UCSD-AML1 (cell line): ENCODE data around the gene KCNE2.

Source experiments
- DNase-seq: peaks from one replicate; lab custom pipeline; 2025; ENCODE audit not compliant: unreplicated experiment; lab: John Stamatoyannopoulos, UW

KCNE2 gene, protein sequence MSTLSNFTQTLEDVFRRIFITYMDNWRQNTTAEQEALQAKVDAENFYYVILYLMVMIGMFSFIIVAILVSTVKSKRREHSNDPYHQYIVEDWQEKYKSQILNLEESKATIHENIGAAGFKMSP

DNA sequence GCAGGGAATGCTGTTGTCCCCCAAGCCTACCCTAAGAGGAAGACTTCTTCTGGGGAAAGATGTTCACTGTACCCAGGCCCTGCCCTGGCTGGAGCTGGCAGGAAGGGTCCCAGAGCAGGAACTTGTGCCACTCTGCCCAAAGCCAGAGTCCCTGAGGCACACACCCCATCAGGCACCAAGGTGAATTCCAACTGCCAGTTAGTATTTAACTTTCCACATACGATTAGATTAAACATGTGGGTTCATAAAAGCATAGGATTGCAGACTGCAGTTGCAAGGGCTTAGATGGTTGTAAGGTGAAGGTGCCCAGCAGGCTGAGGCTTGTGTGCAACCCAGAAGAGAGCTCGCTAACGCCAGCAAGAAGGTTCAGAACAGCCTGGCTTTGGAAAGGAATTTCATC is at the start of gene KCNE2:
Gene KCNE2, plus strand, starts transcription at position 274 of the 400 bp plus-strand sequence. CDS start 6,473 bp downstream, outside the sequence.
- DNase-seq: no peak

DNA sequence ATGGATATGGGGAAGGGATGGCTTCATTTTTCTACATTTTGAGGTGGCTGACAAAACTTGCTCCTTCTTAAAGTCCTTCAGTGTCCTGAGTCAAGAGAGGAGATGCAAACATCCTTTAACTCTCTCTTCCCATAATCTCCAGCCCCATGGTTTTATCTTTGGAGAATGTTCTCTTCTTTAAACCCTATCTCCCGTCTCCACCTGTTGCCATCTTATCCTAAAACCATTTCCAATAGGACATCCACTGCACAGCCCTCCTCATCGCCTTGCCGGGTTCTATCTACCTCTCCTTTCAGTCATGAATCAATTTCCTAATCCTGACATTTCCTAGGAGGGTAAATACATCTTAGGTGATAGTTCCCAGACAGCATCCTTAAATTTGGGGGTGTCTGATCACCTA is 44.2 kb upstream of the KCNE2 start:
- DNase-seq: no peak

DNA sequence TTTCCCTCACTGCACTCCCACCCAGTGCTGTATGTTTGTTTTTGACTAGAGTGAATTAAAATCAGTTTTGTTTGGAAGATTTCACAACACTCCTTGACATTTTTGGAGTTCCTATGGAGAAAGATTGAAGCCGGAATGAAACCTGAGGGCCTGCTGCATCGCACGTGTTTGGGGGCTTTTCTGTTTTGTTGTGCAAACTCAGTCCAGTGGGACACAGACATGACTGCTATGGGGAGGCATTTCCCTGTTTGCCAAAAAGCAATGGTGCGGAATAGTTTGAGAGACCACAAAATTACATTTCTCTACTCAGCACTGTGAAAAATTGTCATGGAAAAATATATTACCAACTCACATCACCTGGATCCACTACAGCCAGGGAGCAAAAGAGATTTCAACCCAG is 43.8 kb upstream of the KCNE2 start:
- no peak for DNase-seq

DNA sequence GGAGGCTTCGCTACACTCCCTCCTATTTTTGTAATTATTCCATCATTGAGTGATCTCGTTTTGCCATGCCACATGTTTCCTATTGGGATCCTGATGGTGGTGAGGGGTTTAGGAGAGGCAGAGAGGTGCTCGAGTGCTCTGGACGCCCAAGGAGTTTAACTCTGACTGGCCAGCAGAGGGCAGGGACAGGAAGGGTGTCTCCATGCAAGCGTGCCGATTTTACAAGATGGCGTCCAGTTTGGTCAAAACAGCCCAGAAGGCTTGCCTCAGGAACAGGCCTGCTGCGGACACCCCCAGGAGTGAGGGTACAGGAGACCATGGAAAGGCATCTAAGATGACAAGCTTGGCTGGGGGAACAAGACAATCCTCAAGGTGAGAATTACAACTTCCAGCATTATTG is 33.8 kb upstream of the KCNE2 start:
- DNase-seq: no peak

DNA sequence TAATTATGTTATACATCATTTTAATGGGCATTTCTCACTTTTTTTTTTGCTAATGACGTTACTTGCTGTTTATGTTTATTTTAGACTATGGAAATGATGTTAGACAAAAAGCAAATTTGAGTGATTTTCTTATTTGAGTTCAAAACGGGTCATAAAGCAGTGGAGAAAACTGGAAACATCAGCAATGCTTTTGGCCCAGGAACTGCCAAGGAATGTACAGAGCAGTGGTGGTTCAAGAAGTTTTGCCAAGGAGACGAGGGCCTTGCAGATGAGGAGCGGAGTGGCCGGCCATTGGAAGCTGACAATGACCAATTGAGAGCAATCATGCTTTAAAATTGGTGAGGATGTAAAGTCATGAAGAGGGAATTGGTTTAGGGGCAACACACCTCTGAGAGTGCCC is 32.1 kb upstream of the KCNE2 start:
- DNase-seq: no peak

DNA sequence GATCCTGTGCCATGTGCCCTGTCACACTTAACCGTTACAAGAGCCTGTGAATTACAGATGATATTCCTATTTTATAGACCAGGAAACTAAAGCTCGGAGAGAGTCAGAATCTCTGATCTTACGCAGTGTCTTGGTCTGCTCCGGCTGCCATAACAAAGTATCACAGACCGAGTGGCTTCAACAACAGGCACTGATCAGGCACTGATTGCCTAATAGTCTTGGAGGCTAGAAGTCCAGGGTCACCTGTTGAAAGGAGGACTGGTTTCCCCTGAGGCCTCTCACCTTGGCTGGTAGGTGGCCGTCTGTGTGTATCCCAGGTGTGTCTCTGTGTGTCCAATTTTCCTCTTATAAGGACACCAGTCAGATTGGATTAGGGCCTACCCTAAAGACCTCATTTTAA is 31.5 kb upstream of the KCNE2 start:
- DNase-seq: no peak

DNA sequence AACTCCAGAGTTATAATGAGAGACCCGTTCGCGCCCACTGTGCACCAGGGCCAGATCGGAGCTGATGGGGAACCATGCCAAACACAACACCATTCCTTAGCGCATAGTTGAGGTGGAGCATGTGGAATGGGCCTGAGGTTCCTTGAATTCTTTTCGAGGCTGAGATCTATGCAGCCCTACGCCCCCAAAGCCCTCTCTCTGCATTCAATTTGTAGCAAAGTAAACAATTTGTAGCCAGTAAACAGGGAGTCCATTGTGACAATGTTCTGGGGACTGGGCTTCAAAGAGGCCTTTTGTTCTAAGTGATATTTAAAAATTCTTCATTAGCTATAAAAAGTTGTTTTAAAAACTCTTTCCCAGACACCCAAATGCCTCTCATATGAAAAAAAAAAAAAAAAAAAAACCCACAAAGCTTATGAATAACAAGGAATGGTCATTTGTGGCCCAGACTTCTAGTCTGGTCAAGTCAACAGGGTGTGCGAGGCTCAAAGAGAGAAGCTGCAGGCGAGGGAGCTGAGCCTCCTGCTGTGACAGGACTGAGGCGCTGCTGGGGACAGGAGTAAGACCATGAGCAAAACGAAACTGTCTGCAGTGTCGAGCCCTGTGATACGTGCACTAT is 30.6 kb upstream of the KCNE2 start:
- DNase-seq: no peak

DNA sequence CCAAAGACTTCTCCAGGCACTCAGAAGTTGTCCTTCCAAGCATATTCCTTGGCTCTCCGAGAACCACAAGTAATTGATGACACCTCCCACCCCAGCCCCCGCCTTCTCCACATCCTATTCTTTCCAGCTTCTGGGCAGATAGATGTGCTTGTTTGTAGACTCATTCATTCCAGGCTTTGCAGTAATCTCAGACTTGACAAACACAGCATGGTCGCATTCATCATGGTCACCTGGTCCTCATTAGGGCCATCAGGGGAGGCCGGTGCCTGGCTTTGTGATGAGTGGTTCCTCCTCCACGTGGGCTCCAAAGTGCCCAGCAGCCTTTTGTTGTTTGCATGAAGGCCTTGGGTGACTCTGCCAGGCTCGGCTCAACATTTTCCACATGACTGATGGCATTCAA is 28.5 kb upstream of the KCNE2 start:
- no peak for DNase-seq

DNA sequence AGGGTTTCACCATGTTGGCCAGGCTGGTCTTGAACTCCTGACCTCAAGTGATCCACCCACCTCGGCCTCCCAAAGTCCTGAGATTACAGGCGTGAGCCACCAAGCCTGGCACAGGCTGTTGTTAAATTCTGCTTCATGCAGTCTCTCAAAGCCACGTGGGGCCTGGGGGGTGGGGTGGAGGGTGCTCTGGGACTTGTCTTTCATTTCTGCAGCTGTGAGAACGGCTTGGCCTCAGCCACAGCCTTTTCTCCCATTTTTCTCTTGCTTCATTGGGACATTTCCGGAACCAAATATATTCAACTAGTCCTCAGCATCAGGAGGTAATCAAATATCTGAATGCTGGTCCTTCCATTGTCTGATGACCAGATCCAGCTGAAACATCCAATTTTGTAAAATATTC is 27.6 kb upstream of the KCNE2 start:
- no peak for DNase-seq

DNA sequence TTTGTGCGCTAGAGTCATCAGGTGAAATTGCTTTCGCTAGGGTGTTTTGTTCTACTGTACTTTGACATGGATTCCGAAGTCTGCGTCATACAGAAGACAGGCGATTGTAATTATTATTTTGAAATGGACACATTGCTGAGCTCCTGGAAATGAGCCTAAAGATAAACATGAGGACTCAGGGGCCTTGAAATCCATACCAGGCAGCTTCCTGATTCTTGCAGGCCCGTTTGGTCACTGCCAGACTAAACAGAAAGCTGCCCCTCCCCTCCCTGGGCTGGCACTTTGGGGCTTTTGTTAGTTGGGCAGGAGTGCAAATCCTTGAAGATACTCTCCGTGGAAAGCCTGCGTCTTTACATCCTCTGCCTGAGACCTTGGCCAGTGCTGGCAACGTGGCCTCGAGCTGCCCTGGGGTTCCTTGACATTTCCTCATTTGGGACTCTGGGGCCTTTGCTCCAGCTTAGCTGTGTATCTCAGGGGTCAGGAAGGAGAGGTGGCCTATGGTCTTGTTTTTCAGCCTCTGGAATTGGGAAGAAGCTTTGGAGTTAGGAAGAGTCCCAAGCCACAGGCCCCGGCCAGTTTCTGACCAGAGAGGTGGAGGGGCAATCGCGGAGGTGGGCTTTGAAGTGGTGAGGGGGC is 26.9 kb upstream of the KCNE2 start:
- DNase-seq: no peak

DNA sequence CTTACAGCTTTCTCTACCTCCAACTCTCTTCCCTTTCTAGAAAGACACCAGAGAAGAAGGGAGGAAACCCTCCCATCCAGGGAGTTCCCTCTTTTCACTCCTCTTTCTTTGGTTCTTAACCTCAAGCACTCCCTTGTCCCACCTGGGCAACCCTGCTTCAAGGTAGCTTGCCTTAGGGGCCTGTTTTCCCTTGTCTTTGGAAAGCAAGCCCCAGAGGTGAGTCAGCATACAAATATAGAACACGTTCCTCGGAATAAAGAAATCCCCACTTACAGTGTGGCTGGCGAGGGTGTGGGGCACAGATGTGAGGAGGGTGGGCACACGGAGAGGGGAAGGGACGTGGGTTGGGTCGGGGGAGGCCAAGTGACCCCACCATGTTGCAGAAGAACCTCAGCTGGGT is 26.1 kb upstream of the KCNE2 start:
- DNase-seq: no peak

DNA sequence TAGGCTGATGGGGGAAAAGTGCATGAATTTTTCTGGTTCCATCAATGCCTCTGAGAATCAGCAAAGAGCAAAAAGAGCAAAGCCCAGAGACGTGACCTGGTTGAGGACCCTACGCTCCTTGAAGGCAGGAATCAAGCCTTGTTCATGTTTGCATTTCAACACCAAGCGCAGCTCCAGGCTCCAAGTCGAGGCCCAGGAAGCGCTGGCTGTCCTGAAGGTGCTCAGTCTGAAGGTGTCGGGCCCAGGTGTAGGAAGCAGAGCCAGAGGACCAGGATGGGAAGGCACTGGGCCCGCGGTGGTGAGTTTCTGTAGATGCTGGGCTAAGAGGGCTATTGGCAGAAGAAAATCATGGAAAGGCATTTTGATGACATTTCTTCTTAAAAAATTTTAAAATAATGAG is 25.6 kb upstream of the KCNE2 start:
- no peak for DNase-seq

DNA sequence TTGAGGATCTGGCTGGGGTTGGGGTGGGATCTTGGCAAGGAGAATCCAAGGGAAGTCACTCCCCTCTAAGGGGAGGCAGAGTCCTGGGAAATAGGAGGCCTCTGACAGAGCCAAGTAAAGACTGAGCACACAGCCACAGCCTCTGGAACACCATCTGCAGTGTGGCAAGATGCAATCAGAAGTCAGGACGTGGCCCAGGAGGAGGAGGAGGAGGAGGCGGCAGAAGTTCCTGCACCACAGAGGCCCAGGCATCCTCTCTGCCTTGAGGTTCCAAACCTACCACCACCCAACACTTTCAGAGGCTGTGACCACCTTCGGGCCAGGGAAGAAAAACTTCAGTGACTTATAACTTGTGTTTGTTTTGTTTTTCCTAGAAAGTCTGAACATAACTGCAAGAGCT is 23.7 kb upstream of the KCNE2 start:
- no peak for DNase-seq

DNA sequence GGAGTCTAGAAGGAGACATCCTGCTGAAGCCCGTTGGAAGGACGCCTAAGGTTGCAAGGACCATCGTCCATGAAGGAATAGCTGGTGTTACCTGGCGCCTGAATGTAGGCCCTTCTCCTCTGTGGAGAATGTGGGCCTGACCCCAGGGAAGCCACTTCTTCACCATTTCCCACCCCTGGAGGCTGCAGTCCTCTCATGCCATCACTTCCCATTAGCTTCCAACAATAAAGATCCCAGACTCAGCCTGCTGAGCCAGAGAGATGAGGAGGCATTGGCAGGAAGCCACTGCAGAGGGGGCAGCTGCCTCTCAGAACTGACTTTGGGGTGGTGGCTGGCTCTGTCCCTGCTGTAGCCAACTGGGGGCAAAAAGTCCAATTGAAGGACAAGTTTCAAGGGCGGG is 21.3 kb upstream of the KCNE2 start:
- DNase-seq: no peak

DNA sequence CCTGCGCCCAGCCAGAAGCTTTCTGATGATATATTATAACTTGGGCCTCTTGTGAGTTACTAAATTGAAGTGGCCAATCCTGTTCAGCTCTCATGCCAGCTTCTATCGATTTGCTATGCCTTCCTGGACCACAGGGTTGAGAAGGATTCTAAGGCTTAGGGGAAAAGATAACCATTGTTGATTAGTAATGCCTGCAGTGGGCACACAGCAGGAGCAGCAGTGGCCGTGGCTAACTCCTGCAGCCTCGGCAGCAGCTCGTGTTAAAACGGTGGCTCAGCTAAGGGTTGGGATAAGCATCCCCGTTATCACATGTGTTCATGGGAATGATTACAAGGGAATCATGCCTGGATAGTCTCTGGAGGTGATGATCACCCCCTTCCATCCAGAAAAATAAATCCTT is 20.5 kb upstream of the KCNE2 start:
- DNase-seq: no peak

DNA sequence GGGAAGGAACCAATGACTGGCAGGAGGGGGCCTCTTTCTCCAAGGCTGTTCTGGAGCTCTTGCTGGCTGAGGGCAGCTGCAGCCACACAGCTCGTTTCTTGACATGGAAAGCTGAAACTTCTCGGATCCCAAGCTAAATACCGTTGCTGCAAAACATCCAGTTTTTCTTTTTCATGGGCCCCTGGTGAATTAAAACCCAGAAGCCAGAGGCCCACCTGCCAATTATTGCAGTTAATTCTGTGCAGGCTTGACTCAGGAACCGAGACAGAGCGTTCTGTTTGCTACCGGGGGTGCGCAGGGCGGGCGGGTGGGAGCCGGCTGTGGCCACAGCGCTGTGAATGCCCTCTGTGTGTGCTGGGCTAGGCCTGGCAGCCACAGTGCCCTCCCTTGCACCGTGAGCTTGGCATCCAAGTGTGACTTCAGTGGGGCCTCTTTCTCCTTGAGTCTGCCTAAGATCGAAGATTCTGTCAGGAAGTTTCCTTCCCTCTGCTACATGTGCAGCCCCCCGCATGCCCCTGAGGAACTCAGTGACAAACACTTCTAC is 19.9 kb upstream of the KCNE2 start:
- no peak for DNase-seq

DNA sequence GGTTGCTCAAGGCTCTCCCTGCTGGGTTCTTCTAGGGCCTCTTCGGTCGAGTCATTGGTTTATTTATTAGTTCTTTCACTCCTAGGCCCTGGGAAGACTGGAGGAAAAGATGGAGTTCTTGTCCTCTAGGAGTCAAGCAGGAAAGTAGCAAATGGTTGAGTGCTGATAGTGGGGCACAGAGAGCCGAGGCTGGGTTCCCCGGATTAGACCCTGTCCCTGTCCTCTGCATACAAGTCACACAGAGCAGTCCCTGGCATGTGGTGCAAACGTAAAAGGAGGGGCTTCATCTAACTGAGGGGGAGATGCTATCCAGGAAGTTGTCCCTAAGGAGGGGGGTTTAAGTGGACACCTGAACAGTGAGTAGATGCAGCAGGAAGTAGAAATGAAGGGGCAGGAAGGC is 19.2 kb upstream of the KCNE2 start:
- no peak for DNase-seq

DNA sequence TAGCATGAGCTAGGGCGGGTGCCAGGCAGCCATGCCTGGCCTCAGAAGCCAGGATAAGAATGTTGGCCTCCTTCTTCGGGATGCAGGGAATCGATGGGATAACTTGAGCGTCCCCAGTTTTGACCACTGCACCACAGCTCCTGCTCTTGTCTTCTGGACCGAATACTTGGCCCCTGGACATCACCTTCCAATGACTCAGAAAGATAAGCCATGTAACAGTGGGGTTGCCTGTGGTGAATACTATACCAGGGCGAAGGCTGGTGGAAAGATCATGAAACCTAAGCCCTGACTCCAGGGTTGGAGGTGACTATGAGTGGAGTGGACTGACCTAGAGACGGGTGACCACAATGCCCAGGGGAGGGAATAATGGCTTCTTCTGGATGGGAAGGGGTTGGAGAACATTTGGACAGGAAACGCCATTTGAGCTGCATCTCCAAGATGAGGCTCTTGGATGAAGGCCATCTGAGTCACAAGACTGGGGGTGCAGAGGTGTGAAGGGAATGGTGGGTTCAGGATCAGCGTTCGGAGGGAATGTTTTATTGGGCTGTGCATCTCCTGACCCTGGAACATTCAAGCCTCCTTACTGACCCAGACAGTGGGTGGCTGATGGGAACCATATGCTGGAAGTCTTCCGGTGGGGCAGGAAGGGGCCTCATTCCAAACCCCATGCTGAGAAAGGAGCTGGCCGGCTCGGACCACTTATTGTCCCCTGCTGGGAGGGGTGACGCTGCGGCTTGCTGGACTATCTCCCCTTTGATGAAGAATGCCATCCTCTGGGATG is 18.5 kb upstream of the KCNE2 start:
- no peak for DNase-seq

DNA sequence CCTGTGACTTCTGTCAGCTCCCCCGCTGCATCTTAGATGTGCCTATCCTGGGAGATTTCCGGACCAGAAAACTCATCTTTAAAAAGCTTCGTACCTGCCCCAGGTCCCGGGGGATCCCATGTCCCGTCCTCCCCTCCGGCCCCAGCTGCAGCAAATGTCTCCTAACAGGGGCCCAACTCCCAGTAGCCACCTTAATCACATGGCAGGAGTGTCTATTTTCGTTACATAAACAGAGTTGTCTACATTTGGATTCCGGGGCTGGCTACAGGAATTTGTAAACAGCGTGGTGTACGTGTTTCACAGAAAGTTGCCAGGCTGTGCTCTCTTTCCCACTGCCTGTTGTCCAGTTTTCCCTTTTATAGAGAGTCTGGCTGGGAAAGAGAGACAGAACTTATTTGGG is 17.9 kb upstream of the KCNE2 start:
- DNase-seq: no peak

DNA sequence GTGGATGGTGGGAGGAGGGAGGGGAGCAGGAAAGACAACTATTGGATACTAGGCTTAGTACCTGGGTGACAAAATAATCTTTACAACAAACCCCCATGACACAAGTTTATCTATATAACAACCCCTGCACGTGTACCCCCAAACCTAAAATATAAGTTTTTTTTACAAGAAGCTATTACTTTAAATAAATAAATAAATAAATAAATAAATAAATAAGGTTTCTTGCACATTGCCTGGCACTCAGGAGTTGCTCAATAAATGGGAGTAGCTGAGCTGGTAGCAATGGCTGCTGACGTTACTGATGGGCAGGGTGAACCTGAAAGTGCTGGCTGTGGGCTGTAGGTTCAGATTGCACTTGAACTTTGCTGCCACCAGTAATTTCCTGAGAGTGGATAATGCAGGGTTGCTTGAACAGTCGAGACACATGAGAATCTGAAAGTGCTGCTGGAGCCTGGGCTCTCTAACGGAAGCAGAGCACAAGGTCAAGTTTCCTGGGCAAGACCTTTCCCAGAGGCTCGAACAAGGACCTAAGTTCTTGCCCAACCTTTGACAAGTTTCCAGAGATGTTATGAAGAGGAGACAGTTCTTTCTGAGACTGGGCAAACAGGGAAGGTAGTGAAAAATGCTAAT is 14.8 kb upstream of the KCNE2 start:
- DNase-seq: no peak

DNA sequence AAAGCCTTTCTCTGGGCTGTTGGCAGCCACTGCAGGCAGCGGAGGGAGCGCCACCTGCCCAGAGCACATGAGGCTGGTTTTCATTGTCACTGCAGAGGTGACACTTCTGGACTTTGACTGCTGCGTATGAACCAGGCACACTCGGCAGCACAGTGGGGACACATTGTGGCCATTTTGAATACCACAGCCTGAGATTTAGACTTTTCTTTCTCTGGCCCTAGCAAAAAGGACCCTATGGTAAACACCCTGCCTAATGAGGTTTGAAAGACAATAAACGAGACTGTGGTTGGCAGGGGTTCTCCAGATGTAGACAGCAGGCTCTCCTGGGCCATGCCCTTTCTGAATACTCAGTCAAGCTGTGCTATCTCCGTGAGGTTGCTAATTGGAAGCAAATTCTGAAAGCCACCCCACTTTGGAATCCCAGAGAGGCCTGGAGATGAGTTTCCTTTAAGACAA is 12.0 kb upstream of the KCNE2 start:
- DNase-seq: peak; percentile 35
